GM20000 (cell line): Measurements from ENCODE around the gene LATS2.

Experiments used
- DNase-seq: peaks from one replicate; pipeline ENCODE4 v3.0.0; 2012; ENCODE audit warnings: low spot score
- TF ChIP-seq, protein P1 (sequence below): IDR thresholded peaks from 2 replicates; pipeline ENCODE4 v1.5.1; 2012; ENCODE audit warnings: mild to moderate bottlenecking, control low read depth; ENCODE audit errors: extremely low read depth, missing control alignments

Gene LATS2

DNA sequence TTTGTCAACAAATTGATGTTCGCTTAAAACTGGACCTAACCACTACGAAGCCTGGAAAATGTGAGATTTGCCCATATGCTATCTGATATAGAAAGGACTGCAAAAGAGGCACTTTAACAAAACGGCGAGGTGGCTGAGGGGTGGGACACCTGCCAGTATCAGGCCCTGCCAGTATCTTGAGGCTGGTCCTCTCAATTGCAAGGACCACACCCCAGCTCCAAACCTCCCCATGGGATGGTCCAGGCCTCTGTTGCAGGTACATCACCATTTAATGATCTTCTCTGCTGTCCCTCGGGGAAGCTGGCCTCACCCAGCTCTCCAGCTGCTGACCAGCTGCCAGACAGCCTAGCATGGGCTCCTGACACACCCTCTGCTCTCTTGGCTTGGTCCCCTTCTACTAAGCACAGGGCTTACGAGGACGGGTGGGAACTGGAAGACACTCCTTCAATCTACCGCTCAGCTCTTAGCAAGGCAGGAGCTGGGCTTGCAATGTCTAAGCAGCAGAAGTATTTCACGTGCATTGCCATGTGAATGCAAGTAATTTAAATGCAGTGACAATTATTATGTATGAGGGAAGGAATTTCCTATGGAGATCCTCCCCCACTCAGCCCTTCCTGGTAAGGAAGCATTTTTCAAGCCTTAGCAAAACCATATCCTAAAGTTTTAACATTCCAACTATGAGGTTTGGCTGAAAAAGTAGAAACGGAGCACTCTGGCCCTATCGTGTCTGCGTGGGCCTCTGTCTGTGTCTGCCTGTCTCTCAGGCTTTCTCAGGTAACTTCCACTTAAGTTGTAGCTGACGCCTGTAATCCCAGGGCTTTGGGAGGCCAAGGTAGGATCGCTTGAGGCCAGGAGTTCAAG, 63.9 kb downstream of the LATS2 start:
- TF ChIP-seq, protein P1, sequence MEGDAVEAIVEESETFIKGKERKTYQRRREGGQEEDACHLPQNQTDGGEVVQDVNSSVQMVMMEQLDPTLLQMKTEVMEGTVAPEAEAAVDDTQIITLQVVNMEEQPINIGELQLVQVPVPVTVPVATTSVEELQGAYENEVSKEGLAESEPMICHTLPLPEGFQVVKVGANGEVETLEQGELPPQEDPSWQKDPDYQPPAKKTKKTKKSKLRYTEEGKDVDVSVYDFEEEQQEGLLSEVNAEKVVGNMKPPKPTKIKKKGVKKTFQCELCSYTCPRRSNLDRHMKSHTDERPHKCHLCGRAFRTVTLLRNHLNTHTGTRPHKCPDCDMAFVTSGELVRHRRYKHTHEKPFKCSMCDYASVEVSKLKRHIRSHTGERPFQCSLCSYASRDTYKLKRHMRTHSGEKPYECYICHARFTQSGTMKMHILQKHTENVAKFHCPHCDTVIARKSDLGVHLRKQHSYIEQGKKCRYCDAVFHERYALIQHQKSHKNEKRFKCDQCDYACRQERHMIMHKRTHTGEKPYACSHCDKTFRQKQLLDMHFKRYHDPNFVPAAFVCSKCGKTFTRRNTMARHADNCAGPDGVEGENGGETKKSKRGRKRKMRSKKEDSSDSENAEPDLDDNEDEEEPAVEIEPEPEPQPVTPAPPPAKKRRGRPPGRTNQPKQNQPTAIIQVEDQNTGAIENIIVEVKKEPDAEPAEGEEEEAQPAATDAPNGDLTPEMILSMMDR, result no peak
- no peak for DNase-seq

DNA sequence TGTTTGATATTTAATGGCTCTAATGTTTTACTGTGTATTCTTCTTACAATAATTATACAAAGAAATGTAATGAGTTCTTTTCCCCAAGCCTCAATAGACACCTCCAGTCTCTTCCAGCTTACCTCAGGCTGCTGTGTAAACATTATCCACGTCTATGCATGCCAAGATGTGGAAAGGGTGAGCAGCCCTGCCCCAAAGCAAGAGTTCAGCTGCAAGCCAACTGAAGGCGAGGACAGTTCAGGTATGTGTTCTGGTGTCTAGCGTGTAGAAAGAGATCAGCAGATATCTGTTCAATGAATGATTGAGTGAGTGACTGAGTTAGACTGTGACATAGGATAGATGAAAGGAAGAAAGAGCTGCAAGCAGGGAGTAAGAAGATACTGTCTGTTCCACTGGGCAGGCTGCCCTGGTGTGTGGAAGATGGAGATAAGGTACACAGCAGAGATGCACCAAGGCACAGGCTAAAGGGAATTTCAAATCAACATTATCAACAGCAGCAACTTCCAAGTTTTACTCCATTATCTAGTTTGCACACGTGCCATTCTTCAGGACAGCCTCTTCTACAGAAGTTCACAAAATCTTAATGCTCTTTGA, 66.0 kb downstream of the LATS2 start:
- no peak for DNase-seq
- TF ChIP-seq, protein P1, result no peak

DNA sequence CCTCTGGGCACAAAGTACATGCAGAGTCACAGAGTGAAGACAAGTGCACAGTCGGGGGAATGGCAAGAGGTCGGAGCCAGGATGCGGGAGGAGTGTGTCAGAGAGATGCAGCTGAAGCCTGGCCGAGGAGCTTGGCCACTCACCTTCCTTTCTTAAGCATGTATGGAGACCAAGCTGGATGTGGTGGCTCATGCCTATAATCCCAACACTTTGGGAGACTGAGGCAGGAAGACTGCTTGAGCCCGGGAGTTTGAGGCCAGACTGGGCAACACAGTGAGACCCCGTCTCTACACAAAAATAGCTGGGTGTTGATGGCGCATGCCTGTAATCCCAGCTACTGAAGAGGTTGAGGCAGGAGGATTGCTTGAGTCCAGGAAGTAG, 67.0 kb downstream of the LATS2 start:
- TF ChIP-seq, protein P1, result no peak
- DNase-seq, result no peak

DNA sequence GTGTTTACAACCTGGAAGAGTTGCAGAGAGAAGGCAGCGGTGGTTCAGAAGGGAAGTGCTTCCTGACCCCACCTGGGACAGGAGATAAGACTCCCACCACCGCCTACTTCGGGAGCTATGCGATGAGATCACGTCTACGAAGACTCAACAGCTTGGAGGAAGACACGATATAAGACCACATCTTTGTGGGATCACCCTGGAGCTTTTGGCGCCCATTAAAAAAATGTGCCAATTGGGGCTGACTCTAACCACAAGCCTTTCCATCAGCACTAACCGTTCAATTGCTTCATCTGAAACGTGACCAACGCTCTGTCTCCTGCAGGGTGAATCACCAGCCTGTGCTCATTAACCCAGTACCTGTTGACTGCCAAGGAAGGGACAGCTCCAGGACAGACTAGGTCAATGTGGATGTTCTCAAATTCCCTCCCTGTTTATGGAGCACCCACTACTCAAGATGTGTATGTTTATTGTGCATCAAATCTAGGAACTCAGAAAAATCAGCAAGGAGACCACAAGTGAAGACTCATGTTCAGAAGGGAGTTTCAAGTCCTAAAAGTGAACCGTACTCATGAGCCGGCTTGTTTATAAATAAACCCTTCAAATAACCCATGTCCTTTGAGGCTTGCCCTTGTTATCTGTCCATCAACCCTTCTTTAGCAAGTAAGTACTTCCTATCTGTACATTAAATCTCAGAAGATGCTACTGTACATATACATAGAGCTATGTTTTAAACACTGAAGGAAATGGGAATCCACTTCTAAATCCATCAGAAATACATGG, 67.5 kb downstream of the LATS2 start:
- TF ChIP-seq, protein P1, result no peak
- no peak for DNase-seq

DNA sequence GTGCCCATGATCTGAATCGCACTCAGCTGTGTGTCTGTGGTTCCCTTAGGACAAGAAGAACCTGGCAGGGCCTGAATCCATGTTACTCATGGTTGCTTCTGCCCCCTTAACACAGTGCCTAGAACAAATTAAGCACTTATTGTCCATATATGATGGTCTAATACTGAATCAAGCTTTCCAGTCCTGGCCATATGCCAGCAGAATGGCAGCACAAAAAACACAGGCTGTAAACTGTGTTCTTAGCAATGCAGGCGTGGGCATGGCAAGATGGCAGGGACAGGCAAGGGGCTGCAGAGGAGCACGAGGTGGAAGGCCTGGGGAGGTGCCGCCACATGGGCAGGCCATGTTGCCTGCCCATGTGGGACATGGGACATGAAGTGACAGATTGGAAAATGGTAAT, 68.2 kb downstream of the LATS2 start:
- TF ChIP-seq, protein P1, result no peak
- no peak for DNase-seq

DNA sequence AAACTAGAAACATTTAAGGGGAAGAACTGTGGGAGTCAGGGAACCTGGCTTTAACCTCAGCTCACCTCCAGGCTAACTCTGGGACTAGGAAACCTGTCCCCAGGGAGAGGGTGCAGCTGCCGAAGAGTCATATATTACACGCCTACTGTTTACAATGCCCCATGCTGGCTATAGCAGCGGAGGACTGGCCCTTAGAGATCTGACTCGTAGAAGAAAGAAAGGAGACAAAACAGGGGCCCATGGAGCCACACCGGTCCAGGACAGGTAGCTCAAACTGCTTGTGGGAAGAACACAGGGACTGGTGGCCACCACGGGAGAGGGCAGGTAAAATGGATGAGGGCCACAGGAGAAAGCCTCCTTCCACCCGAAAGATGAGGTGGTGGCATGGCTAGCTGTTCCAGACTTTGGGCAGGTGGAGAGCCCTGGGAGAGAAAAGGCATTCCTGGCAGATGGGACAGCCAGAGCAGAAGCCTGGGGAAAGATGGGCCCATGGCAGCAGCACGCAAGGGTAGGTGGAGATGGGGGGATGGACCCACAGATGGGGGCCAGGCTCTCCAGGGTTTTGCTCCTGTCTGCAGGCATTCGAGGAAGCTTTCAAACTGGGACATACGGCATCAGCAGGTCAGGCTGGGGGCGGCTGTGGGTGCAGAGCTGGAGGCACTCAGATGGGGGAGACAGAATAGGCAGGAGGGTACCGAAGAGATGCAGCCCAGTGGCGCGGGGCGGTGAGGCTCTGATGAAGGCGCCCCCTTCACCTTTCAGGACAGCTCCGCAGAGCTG, 69.5 kb downstream of the LATS2 start:
- DNase-seq, result no peak
- TF ChIP-seq, protein P1, result no peak
